ENCODE measurements around the gene PRXL2C. TPM values are rescaled to one million over a fixed set of nuclear protein-coding genes. Genes with fewer than 3 reads are reported as not detected.
A peak's percentile ranks its signal among the peaks of the same experiment; 100 is the strongest.
"Not testable (repeated sequence)": the region's sequence is repeated elsewhere in the genome, so short reads cannot be mapped to it uniquely, and the experiment has no call there.

The PRXL2C gene
- polyA plus RNA-seq, 2 of the 4 experiments (the other 2 are of a cell fraction) = 7.9 to 11.4 TPM

DNA sequence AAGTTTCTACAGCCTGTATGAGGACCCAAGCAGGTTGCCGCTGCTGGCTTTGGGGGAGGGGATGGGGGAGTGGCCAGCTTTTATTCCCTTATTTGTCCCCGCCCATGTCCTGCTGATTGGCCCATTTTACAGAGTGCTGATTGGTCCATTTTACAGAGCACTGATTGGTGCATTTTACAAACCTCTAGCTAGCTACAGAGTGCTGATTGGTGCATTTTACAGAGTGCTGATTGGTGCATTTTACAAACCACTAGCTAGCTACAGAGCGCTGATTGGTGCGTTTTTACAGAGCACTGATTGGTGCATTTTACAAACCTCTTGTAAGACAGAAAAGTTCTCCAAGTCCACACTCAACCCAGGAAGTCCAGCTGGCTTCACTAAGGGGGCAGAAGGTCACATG is 18.7 kb upstream of the PRXL2C start:
- DNase-seq (ENCODE audit: low read depth in 1 of 2, low spot score in 1 of 2); H3K4me3 ChIP-seq; H3K27ac ChIP-seq; H3K4me2 ChIP-seq; POLR2A ChIA-PET; ATAC-seq; FAIRE-seq; CTCF ChIA-PET: not testable (repeated sequence)
- peak; percentile 74 for TF ChIP-seq MAFK (IDR thresholded peaks at IDR 0.05; ENCODE audit: partially characterized antibody)
- Histone ChIP-seq H3K9me3 (peaks cover 26% of the 10 kb centered on the region), H3K4me1 (peaks cover 10% of the 10 kb centered on the region; the same call in 2 of the 3 replicates)
- WGBS (ENCODE audit: missing lambda C conversion rate) = 65% methylated on average over 4 of the region's 4 CpGs

DNA sequence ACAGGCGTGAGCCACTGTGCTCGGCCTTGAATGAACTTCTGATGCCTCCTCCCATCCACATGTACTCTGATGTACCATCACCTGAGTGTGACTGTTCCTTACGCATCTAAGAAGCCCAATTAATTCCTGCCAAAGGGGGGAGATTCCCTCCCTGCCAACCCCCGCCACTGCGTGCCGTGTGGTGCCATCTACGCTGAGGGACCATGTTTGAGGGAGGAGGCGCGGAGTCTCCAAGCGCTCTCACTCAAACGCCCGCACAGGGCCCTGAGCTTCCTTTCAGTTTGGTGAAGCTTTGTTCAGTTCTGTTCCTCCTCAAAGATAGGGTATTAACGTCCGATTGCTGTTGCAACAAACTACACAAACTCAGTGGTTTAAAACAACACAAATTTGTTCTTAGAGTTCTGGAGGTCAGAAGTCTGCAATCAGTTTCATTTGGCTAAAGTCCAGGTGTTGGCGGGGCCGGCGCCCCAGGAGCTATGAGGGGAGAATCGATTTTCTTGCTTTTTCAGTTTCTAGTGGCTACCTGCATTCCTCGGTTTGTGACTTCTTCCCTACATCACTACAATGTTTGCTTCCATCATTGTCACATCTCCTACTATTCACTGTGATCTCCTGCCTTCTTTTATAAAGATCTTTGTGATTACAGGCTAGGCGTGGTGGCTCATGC is 13.9 kb upstream of the PRXL2C start:
- no peak; a peak in 1 of 6 replicates for ATAC-seq
- no peak overlapping the region for H3K27ac ChIP-seq
- peaks cover 20% of the 10 kb centered on the region for H3K9me3 ChIP-seq
- 85% methylated on average over 19 of the region's 20 CpGs for WGBS (ENCODE audit: missing lambda C conversion rate)
- no peak overlapping the region for H3K4me3 ChIP-seq
- no peak overlapping the region for H3K4me2 ChIP-seq
- TF ChIP-seq, protein P1, sequence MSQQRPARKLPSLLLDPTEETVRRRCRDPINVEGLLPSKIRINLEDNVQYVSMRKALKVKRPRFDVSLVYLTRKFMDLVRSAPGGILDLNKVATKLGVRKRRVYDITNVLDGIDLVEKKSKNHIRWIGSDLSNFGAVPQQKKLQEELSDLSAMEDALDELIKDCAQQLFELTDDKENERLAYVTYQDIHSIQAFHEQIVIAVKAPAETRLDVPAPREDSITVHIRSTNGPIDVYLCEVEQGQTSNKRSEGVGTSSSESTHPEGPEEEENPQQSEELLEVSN (IDR thresholded peaks at IDR 0.05; ENCODE audit: borderline replicate concordance, low read depth) = no peak
- TF ChIP-seq, protein P2, sequence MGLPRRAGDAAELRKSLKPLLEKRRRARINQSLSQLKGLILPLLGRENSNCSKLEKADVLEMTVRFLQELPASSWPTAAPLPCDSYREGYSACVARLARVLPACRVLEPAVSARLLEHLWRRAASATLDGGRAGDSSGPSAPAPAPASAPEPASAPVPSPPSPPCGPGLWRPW (IDR thresholded peaks at IDR 0.05) = no peak
- TF ChIP-seq SREBF2 (IDR thresholded peaks at IDR 0.05) (no peak), NR3C1 (IDR thresholded peaks at IDR 0.05) (no peak), BHLHE40 (IDR thresholded peaks at IDR 0.05; ENCODE audit: low read depth, low read length) (no peak), NPAS2 (CRISPR knock-in tag; IDR thresholded peaks at IDR 0.05; ENCODE audit: borderline replicate concordance) (no peak), JUNB (IDR thresholded peaks at IDR 0.05) (no peak), RCOR1 (IDR thresholded peaks at IDR 0.05; ENCODE audit: low read depth, low read length) (no peak)
- TF ChIP-seq, protein P3, sequence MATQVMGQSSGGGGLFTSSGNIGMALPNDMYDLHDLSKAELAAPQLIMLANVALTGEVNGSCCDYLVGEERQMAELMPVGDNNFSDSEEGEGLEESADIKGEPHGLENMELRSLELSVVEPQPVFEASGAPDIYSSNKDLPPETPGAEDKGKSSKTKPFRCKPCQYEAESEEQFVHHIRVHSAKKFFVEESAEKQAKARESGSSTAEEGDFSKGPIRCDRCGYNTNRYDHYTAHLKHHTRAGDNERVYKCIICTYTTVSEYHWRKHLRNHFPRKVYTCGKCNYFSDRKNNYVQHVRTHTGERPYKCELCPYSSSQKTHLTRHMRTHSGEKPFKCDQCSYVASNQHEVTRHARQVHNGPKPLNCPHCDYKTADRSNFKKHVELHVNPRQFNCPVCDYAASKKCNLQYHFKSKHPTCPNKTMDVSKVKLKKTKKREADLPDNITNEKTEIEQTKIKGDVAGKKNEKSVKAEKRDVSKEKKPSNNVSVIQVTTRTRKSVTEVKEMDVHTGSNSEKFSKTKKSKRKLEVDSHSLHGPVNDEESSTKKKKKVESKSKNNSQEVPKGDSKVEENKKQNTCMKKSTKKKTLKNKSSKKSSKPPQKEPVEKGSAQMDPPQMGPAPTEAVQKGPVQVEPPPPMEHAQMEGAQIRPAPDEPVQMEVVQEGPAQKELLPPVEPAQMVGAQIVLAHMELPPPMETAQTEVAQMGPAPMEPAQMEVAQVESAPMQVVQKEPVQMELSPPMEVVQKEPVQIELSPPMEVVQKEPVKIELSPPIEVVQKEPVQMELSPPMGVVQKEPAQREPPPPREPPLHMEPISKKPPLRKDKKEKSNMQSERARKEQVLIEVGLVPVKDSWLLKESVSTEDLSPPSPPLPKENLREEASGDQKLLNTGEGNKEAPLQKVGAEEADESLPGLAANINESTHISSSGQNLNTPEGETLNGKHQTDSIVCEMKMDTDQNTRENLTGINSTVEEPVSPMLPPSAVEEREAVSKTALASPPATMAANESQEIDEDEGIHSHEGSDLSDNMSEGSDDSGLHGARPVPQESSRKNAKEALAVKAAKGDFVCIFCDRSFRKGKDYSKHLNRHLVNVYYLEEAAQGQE (IDR thresholded peaks at IDR 0.05) = no peak
- CTCF ChIA-PET = interaction anchor here (1.2 to 1.4 kb wide), 2 partner anchors 14 to 17 kb away, joined by 3 read pairs; partner anchors contain the start of gene PRXL2C
- no peak for FAIRE-seq
- H3K4me1 ChIP-seq = no peaks in the 10 kb centered on the region
- no peak for DNase-seq (ENCODE audit: low read depth in 1 of 2, low spot score in 1 of 2)
- POLR2A ChIA-PET = no interaction called here

DNA sequence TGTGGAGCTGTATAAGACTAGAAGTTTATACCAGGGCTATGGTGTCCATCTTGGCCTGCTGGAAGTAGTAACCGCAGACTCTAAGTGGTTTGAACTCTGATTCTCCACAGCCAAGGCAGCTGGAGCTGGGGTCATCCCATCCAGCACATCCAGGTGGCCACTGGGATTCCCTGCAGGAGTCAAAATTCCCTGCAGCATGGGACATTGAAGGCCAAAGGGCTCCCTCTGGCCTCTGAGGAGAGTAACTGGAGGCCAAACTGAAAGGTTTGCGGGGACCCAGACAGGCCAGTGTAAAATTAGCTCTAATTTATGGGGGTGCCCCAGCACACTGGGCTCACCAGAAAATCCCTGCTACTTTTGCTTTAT is 12.2 kb upstream of the PRXL2C start:
- ChIA-PET POLR2A (no interaction called here), CTCF (interaction anchor here (0.6 to 1.6 kb wide), 4 partner anchors 15 to 1100 kb away, joined by 3 to 8 read pairs (median 4); partner anchors contain the start of gene HABP4)
- Histone ChIP-seq H3K4me3 (no peak overlapping the region), H3K4me1 (no peaks in the 10 kb centered on the region), H3K9me3 (peaks cover 9% of the 10 kb centered on the region; the same call in 1 of the 3 replicates), H3K4me2 (no peak overlapping the region), H3K27ac (no peak overlapping the region)
- whole genome bisulfite sequencing (ENCODE audit: missing lambda C conversion rate) = 82% methylated on average over 2 of the region's 2 CpGs
- DNase-seq (ENCODE audit: low read depth in 1 of 2, low spot score in 1 of 2) = no peak
- no peak for ATAC-seq
- FAIRE-seq = no peak
- TF ChIP-seq ZC3H11A (IDR thresholded peaks at IDR 0.05) (no peak), CBX2 (IDR thresholded peaks at IDR 0.05; ENCODE audit: borderline replicate concordance, low read depth) (no peak), JUN (IDR thresholded peaks at IDR 0.05) (no peak), ZFP36 (IDR thresholded peaks at IDR 0.05; ENCODE audit: borderline replicate concordance, partially characterized antibody) (no peak), RFX5 (IDR thresholded peaks at IDR 0.05) (no peak), TFCP2L1 (CRISPR knock-in tag; IDR thresholded peaks at IDR 0.05) (no peak), KDM1A (IDR thresholded peaks at IDR 0.05; ENCODE audit: low read depth) (no peak), POLR2A (IDR thresholded peaks at IDR 0.05; ENCODE audit: low read length) (no peak), RCOR1 (IDR thresholded peaks at IDR 0.05; ENCODE audit: low read depth, low read length) (no peak), FOSB (CRISPR knock-in tag; IDR thresholded peaks at IDR 0.05) (no peak), FOSL2 (IDR thresholded peaks at IDR 0.05) (no peak), FOSL2 (CRISPR knock-in tag; IDR thresholded peaks at IDR 0.05) (no peak), MYC (IDR thresholded peaks at IDR 0.05; ENCODE audit: borderline replicate concordance, low read length) (no peak)
- TF ChIP-seq, protein P4, sequence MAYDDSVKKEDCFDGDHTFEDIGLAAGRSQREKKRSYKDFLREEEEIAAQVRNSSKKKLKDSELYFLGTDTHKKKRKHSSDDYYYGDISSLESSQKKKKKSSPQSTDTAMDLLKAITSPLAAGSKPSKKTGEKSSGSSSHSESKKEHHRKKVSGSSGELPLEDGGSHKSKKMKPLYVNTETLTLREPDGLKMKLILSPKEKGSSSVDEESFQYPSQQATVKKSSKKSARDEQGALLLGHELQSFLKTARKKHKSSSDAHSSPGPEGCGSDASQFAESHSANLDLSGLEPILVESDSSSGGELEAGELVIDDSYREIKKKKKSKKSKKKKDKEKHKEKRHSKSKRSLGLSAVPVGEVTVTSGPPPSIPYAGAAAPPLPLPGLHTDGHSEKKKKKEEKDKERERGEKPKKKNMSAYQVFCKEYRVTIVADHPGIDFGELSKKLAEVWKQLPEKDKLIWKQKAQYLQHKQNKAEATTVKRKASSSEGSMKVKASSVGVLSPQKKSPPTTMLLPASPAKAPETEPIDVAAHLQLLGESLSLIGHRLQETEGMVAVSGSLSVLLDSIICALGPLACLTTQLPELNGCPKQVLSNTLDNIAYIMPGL (CRISPR knock-in tag; IDR thresholded peaks at IDR 0.05; ENCODE audit: borderline replicate concordance) = no peak
- TF ChIP-seq, protein P5, sequence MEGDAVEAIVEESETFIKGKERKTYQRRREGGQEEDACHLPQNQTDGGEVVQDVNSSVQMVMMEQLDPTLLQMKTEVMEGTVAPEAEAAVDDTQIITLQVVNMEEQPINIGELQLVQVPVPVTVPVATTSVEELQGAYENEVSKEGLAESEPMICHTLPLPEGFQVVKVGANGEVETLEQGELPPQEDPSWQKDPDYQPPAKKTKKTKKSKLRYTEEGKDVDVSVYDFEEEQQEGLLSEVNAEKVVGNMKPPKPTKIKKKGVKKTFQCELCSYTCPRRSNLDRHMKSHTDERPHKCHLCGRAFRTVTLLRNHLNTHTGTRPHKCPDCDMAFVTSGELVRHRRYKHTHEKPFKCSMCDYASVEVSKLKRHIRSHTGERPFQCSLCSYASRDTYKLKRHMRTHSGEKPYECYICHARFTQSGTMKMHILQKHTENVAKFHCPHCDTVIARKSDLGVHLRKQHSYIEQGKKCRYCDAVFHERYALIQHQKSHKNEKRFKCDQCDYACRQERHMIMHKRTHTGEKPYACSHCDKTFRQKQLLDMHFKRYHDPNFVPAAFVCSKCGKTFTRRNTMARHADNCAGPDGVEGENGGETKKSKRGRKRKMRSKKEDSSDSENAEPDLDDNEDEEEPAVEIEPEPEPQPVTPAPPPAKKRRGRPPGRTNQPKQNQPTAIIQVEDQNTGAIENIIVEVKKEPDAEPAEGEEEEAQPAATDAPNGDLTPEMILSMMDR (IDR thresholded peaks at IDR 0.05) = no peak
- TF ChIP-seq, protein P6, sequence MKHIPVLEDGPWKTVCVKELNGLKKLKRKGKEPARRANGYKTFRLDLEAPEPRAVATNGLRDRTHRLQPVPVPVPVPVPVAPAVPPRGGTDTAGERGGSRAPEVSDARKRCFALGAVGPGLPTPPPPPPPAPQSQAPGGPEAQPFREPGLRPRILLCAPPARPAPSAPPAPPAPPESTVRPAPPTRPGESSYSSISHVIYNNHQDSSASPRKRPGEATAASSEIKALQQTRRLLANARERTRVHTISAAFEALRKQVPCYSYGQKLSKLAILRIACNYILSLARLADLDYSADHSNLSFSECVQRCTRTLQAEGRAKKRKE (CRISPR knock-in tag; IDR thresholded peaks at IDR 0.05; ENCODE audit: low read depth) = no peak
